ENCODE results near the gene CCDC57. TPM values are rescaled to one million over a fixed set of nuclear protein-coding genes. Genes with fewer than 3 reads are reported as not detected.

The CCDC57 gene
- total and polyA plus RNA-seq, 2 experiments from 2014 or later: 15.7 to 29.8 TPM

DNA sequence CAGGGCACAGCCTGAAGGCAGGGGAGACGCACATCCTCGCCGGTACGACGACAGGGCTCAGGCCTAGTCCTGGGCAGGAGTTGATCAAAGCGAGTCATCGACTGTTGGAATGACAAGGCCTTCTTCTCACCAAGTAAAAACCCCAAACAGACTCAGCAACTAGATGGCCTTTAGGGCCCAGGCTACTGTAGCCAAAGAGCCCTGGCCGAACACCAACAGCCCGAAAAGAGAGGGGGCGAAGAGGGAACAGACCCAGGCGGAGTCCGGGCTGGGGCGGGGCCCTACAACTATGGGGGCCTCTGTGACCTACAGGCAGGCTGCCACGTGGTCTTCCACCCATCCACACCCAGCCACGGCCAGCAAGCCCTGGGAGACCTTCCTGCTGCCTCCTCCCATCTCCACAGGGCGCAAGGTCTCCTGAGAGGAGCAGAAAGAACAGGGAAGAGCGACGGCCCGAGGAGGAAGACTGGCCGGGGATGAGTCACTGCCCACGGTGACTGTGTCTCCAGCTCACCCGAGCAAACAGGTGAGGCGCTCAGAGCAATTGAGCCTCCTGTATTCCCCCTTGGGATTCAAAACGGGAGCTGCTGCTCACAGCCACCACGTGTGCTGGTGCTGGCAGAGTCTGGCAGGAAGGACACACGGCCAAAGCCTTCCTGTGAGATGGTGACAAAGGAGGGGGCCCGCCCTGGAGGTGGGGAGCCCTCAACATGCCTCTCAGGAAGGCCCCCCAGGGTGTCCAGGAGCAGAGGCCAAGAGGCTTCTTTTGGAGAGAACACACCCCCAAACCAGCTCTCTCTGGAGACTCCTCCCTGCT lies 33.9 kb upstream of the CCDC57 start:
- TF ChIP-seq, protein P1, sequence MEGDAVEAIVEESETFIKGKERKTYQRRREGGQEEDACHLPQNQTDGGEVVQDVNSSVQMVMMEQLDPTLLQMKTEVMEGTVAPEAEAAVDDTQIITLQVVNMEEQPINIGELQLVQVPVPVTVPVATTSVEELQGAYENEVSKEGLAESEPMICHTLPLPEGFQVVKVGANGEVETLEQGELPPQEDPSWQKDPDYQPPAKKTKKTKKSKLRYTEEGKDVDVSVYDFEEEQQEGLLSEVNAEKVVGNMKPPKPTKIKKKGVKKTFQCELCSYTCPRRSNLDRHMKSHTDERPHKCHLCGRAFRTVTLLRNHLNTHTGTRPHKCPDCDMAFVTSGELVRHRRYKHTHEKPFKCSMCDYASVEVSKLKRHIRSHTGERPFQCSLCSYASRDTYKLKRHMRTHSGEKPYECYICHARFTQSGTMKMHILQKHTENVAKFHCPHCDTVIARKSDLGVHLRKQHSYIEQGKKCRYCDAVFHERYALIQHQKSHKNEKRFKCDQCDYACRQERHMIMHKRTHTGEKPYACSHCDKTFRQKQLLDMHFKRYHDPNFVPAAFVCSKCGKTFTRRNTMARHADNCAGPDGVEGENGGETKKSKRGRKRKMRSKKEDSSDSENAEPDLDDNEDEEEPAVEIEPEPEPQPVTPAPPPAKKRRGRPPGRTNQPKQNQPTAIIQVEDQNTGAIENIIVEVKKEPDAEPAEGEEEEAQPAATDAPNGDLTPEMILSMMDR (IDR thresholded peaks at IDR 0.05; ENCODE audit: poor library complexity): no peak
- no peak for TF ChIP-seq EZH2 (IDR thresholded peaks at IDR 0.05; ENCODE audit: borderline replicate concordance)
- TF ChIP-seq EZH2phosphoT487 (IDR thresholded peaks at IDR 0.05; ENCODE audit: low read depth, severe bottlenecking, unreplicated experiment): no peak
- Histone ChIP-seq H2AFZ (no peak overlapping the region), H3K9me2 (replicated peaks; ENCODE audit: insufficient read depth) (no peaks in the 10 kb centered on the region), H3K36me3 (replicated peaks; ENCODE audit: insufficient read depth, low read depth) (no peaks in the 10 kb centered on the region), H3K4me2 (no peak overlapping the region), H3K79me2 (peaks cover 80% of the 10 kb centered on the region), H3K4me1 (ENCODE audit: insufficient read depth) (peaks cover 12% of the 10 kb centered on the region), H3K27me3 (no peaks in the 10 kb centered on the region), H4K20me1 (ENCODE audit: insufficient read depth, poor library complexity, severe bottlenecking) (peaks cover 90% of the 10 kb centered on the region), H3K4me3 (no peak overlapping the region), H3K9me3 (ENCODE audit: low read depth) (no peaks in the 10 kb centered on the region), H3K27ac (peak overlapping the region; percentile 63)
- 85% methylated on average over 26 of the region's 27 CpGs for WGBS (ENCODE audit: low lambda C conversion rate, missing lambda C conversion rate)
- DNase-seq (ENCODE audit: low spot score): peak; percentile 59

DNA sequence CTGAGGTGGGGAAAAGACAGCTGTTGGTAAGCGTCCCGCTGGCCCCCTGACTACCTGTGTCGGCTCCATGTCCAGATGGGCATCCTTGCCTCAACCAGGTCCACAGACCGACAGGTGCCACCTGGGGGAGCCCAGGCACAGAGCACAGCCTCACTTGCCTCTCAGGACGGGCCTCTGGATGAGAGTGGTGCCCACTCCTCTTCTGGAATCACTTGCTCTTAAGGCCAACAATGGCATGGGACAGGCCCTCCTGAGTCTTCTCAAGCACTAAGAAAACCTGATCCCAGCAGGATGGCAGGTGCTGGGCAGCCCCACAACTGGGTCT lies 33.4 kb upstream of the CCDC57 start:
- Histone ChIP-seq H3K4me2 (no peak overlapping the region), H3K27me3 (no peaks in the 10 kb centered on the region), H3K4me3 (no peak overlapping the region), H3K27ac (peak overlapping the region; percentile 63), H3K9me3 (ENCODE audit: low read depth) (no peaks in the 10 kb centered on the region), H4K20me1 (ENCODE audit: insufficient read depth, poor library complexity, severe bottlenecking) (peaks cover 91% of the 10 kb centered on the region), H3K79me2 (peaks cover 77% of the 10 kb centered on the region), H3K4me1 (ENCODE audit: insufficient read depth) (peaks cover 18% of the 10 kb centered on the region), H2AFZ (no peak overlapping the region), H3K36me3 (replicated peaks; ENCODE audit: insufficient read depth, low read depth) (no peaks in the 10 kb centered on the region), H3K9me2 (replicated peaks; ENCODE audit: insufficient read depth) (no peaks in the 10 kb centered on the region)
- DNase-seq (ENCODE audit: low spot score): no peak
- WGBS (ENCODE audit: low lambda C conversion rate, missing lambda C conversion rate): 97% methylated on average over 5 of the region's 5 CpGs
- TF ChIP-seq EZH2phosphoT487 (IDR thresholded peaks at IDR 0.05; ENCODE audit: low read depth, severe bottlenecking, unreplicated experiment) (no peak), EZH2 (IDR thresholded peaks at IDR 0.05; ENCODE audit: borderline replicate concordance) (no peak)
- TF ChIP-seq, protein P1 (IDR thresholded peaks at IDR 0.05; ENCODE audit: poor library complexity): no peak

DNA sequence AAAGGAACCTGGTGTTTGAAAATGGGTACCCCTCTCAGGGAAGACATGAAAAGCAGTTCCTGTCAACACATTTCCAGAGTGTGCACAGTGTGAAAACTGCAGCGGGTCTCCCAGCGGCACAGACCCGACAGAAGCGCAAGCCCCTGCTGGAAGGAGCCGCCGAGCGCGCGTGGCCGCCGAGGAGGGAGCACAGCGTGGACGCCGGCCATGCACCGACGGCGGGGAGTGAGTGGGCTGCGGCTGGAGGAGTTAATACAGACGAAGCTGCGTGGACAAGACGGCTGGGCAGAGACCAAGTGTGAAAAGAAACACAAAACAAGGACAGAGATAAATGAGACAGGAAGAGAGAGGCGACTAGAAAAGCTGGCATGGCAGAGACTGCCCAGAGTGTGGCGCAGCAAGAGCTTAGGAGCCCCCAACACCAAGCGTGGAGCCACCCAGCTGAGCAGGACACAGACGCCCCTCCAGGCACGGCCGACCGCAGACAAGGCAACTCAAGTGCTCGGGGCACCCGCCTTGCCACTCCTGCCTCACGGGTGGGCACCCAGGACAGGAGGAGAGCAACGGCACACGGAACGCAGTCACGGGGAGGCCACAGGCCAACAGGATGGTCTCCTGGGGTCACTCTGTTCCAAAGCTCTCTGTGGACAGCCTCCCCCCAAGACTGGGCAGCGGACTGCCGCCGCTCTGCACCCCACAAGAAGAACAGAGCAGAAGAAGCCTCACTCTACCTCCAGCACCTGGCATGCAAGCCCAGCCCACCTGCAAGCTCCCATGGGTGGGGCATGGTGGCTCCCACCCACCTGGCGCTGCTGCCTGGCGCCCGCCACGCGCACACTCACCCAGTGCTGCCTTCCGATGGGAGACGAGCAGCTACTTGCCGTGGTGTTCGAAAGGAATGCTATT lies 32.7 kb upstream of the CCDC57 start:
- Histone ChIP-seq H3K27ac (no peak overlapping the region), H3K27me3 (no peaks in the 10 kb centered on the region), H3K36me3 (replicated peaks; ENCODE audit: insufficient read depth, low read depth) (no peaks in the 10 kb centered on the region), H3K4me3 (no peak overlapping the region), H3K4me2 (no peak overlapping the region), H3K9me3 (ENCODE audit: low read depth) (no peaks in the 10 kb centered on the region), H2AFZ (no peak overlapping the region), H4K20me1 (ENCODE audit: insufficient read depth, poor library complexity, severe bottlenecking) (peaks cover 86% of the 10 kb centered on the region), H3K4me1 (ENCODE audit: insufficient read depth) (peaks cover 19% of the 10 kb centered on the region), H3K79me2 (peaks cover 71% of the 10 kb centered on the region), H3K9me2 (replicated peaks; ENCODE audit: insufficient read depth) (no peaks in the 10 kb centered on the region)
- WGBS (ENCODE audit: low lambda C conversion rate, missing lambda C conversion rate): 96% methylated on average over 46 of the region's 47 CpGs
- TF ChIP-seq, protein P1 (IDR thresholded peaks at IDR 0.05; ENCODE audit: poor library complexity): no peak
- TF ChIP-seq EZH2 (IDR thresholded peaks at IDR 0.05; ENCODE audit: borderline replicate concordance) (no peak), EZH2phosphoT487 (IDR thresholded peaks at IDR 0.05; ENCODE audit: low read depth, severe bottlenecking, unreplicated experiment) (no peak)
- DNase-seq (ENCODE audit: low spot score): no peak

All from hepatocyte (in vitro differentiated cells).